Measurements from ENCODE around the gene MED22. TPM values are rescaled to one million over a fixed set of nuclear protein-coding genes. Genes with fewer than 3 reads are reported as not detected.
"Not testable (repeated sequence)": the region's sequence is repeated elsewhere in the genome, so short reads cannot be mapped to it uniquely, and the experiment has no call there.

MED22 gene
- 11.4 TPM for total RNA-seq

- Histone ChIP-seq H3K9me3 (ENCODE audit: low read depth, low read length) (no peaks in the 10 kb centered on the region), H3K27me3 (ENCODE audit: insufficient read depth, low read length) (no peaks in the 10 kb centered on the region), H3K4me1 (ENCODE audit: insufficient read depth, low read length) (peaks cover 27% of the 10 kb centered on the region), H3K4me3 (ENCODE audit: low read length) (peak within 1 kb of the TSS; percentile 99)
These were observed at the start of gene MED22, which contains the start of gene RPL7A for GRCh38 chr9:133347985-133348717. TSS of gene MED22 (minus strand) at chr9:133348131. CDS start at chr9:133346662, 1,469 bp downstream. TSS of gene RPL7A (plus strand) at chr9:133348218. CDS start at chr9:133348244, 26 bp downstream.

GRCh38 chr9:133397370-133397769, 49.4 kb upstream of the MED22 start:
- no peaks in the 10 kb centered on the region for H3K9me3 ChIP-seq (ENCODE audit: low read depth, low read length)
- H3K4me1 ChIP-seq (ENCODE audit: insufficient read depth, low read length), result no peaks in the 10 kb centered on the region
- no peak overlapping the region for H3K4me3 ChIP-seq (ENCODE audit: low read length)
- no peaks in the 10 kb centered on the region for H3K27me3 ChIP-seq (ENCODE audit: insufficient read depth, low read length)

GRCh38 chr9:133396952-133397351, 49.0 kb upstream of the MED22 start:
- Histone ChIP-seq H3K4me1 (ENCODE audit: insufficient read depth, low read length) (no peaks in the 10 kb centered on the region), H3K4me3 (ENCODE audit: low read length) (no peak overlapping the region), H3K9me3 (ENCODE audit: low read depth, low read length) (no peaks in the 10 kb centered on the region), H3K27me3 (ENCODE audit: insufficient read depth, low read length) (no peaks in the 10 kb centered on the region)

- H3K4me1 ChIP-seq (ENCODE audit: insufficient read depth, low read length), result no peaks in the 10 kb centered on the region
- no peaks in the 10 kb centered on the region for H3K9me3 ChIP-seq (ENCODE audit: low read depth, low read length)
- H3K27me3 ChIP-seq (ENCODE audit: insufficient read depth, low read length), result no peaks in the 10 kb centered on the region
- no peak overlapping the region for H3K4me3 ChIP-seq (ENCODE audit: low read length)
These were observed 46.8 kb upstream of the MED22 start for GRCh38 chr9:133394687-133395271.

- no peaks in the 10 kb centered on the region for H3K4me1 ChIP-seq (ENCODE audit: insufficient read depth, low read length)
- H3K9me3 ChIP-seq (ENCODE audit: low read depth, low read length), result no peaks in the 10 kb centered on the region
- no peaks in the 10 kb centered on the region for H3K27me3 ChIP-seq (ENCODE audit: insufficient read depth, low read length)
- no peak overlapping the region for H3K4me3 ChIP-seq (ENCODE audit: low read length)
These were observed 45.5 kb upstream of the MED22 start for GRCh38 chr9:133393399-133393798.

GRCh38 chr9:133392308-133392707, 44.4 kb upstream of the MED22 start:
- not testable (repeated sequence) for H3K27me3 ChIP-seq (ENCODE audit: insufficient read depth, low read length); H3K4me1 ChIP-seq (ENCODE audit: insufficient read depth, low read length); H3K9me3 ChIP-seq (ENCODE audit: low read depth, low read length); H3K4me3 ChIP-seq (ENCODE audit: low read length)

GRCh38 chr9:133391449-133391848, 43.5 kb upstream of the MED22 start:
- H3K4me1 ChIP-seq (ENCODE audit: insufficient read depth, low read length); H3K27me3 ChIP-seq (ENCODE audit: insufficient read depth, low read length); H3K9me3 ChIP-seq (ENCODE audit: low read depth, low read length); H3K4me3 ChIP-seq (ENCODE audit: low read length): not testable (repeated sequence)

GRCh38 chr9:133390713-133391112, 42.8 kb upstream of the MED22 start:
- Histone ChIP-seq H3K27me3 (ENCODE audit: insufficient read depth, low read length) (no peaks in the 10 kb centered on the region), H3K4me3 (ENCODE audit: low read length) (no peak overlapping the region), H3K4me1 (ENCODE audit: insufficient read depth, low read length) (no peaks in the 10 kb centered on the region), H3K9me3 (ENCODE audit: low read depth, low read length) (no peaks in the 10 kb centered on the region)

GRCh38 chr9:133389562-133389961, 41.6 kb upstream of the MED22 start:
- Histone ChIP-seq H3K4me3 (ENCODE audit: low read length) (no peak overlapping the region), H3K27me3 (ENCODE audit: insufficient read depth, low read length) (no peaks in the 10 kb centered on the region), H3K4me1 (ENCODE audit: insufficient read depth, low read length) (no peaks in the 10 kb centered on the region), H3K9me3 (ENCODE audit: low read depth, low read length) (no peaks in the 10 kb centered on the region)

- Histone ChIP-seq H3K9me3 (ENCODE audit: low read depth, low read length) (no peaks in the 10 kb centered on the region), H3K4me1 (ENCODE audit: insufficient read depth, low read length) (no peaks in the 10 kb centered on the region), H3K4me3 (ENCODE audit: low read length) (no peak overlapping the region), H3K27me3 (ENCODE audit: insufficient read depth, low read length) (no peaks in the 10 kb centered on the region)
These were observed 41.2 kb upstream of the MED22 start for GRCh38 chr9:133389025-133389557.

- Histone ChIP-seq H3K9me3 (ENCODE audit: low read depth, low read length) (no peaks in the 10 kb centered on the region), H3K4me3 (ENCODE audit: low read length) (no peak overlapping the region), H3K27me3 (ENCODE audit: insufficient read depth, low read length) (no peaks in the 10 kb centered on the region), H3K4me1 (ENCODE audit: insufficient read depth, low read length) (no peaks in the 10 kb centered on the region)
These were observed 39.7 kb upstream of the MED22 start for GRCh38 chr9:133387680-133388079.

GRCh38 chr9:133386338-133386737, 38.4 kb upstream of the MED22 start:
- no peak overlapping the region for H3K4me3 ChIP-seq (ENCODE audit: low read length)
- H3K4me1 ChIP-seq (ENCODE audit: insufficient read depth, low read length), result no peaks in the 10 kb centered on the region
- H3K9me3 ChIP-seq (ENCODE audit: low read depth, low read length), result no peaks in the 10 kb centered on the region
- H3K27me3 ChIP-seq (ENCODE audit: insufficient read depth, low read length), result no peaks in the 10 kb centered on the region

GRCh38 chr9:133385452-133385851, 37.5 kb upstream of the MED22 start:
- Histone ChIP-seq H3K4me1 (ENCODE audit: insufficient read depth, low read length) (no peaks in the 10 kb centered on the region), H3K27me3 (ENCODE audit: insufficient read depth, low read length) (no peaks in the 10 kb centered on the region), H3K4me3 (ENCODE audit: low read length) (no peak overlapping the region), H3K9me3 (ENCODE audit: low read depth, low read length) (no peaks in the 10 kb centered on the region)

- H3K27me3 ChIP-seq (ENCODE audit: insufficient read depth, low read length), result no peaks in the 10 kb centered on the region
- no peaks in the 10 kb centered on the region for H3K9me3 ChIP-seq (ENCODE audit: low read depth, low read length)
- H3K4me3 ChIP-seq (ENCODE audit: low read length), result no peak overlapping the region
These were observed 36.9 kb upstream of the MED22 start for GRCh38 chr9:133384736-133385321.

GRCh38 chr9:133383438-133383837, 35.5 kb upstream of the MED22 start:
- Histone ChIP-seq H3K9me3 (ENCODE audit: low read depth, low read length) (no peaks in the 10 kb centered on the region), H3K27me3 (ENCODE audit: insufficient read depth, low read length) (no peaks in the 10 kb centered on the region), H3K4me3 (ENCODE audit: low read length) (no peak overlapping the region), H3K4me1 (ENCODE audit: insufficient read depth, low read length) (no peaks in the 10 kb centered on the region)

More at GRCh38 chr9:133384736-133385321, 36.9 kb upstream of the MED22 start:
- H3K4me1 ChIP-seq (ENCODE audit: insufficient read depth, low read length), result no peaks in the 10 kb centered on the region
